Fibroblast of peridontal ligament (primary cell): ENCODE data around the gene C19orf81.

Experiments
- DNase-seq: peaks from one replicate; pipeline ENCODE4 v3.0.0-alpha.2; 2010; ENCODE audit errors: extremely low read depth

The C19orf81 gene

DNA sequence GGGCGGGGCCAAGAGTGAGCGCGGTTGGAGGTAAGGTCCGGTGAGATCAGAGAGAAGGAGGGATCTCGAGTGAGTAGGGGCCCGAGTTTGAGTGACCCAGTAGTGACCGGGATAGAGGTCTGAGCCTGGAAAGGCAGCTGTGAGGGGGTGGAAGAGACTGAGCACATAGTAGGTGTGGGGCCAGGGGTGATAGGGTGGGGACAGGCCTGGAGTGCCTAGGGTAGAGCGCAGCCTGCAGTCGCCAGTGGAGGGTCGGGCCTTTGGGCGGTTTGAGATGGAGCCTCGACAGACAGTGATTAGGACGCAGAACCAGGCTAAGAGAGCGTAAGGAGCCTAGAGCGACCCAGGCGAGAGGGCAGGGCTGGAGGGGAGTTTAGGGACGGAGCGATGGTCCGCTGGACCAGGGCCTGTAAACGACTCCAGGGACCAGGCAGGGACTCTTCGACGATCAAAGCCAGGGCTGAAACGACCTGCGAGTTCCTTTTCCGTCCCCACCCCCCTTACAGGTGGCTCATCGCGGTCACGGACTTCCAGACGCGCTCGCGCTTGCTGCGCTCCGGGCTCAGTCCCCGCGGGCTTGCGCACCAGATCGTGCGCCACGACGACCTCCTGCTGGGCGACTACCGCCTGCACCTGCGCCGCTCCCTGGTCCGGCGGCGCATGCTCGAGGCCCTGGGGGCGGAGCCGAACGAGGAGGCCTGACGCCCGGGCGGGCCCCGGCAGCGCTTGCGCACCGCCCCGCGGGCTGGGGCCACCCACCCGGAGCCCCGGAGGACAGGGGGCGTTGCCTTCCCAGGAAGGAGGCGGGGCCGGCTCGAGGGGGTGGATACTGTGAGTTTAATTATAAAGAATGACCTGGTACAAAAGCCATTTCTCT is 9.4 kb downstream of the C19orf81 start:
- peak; percentile 5 for DNase-seq

DNA sequence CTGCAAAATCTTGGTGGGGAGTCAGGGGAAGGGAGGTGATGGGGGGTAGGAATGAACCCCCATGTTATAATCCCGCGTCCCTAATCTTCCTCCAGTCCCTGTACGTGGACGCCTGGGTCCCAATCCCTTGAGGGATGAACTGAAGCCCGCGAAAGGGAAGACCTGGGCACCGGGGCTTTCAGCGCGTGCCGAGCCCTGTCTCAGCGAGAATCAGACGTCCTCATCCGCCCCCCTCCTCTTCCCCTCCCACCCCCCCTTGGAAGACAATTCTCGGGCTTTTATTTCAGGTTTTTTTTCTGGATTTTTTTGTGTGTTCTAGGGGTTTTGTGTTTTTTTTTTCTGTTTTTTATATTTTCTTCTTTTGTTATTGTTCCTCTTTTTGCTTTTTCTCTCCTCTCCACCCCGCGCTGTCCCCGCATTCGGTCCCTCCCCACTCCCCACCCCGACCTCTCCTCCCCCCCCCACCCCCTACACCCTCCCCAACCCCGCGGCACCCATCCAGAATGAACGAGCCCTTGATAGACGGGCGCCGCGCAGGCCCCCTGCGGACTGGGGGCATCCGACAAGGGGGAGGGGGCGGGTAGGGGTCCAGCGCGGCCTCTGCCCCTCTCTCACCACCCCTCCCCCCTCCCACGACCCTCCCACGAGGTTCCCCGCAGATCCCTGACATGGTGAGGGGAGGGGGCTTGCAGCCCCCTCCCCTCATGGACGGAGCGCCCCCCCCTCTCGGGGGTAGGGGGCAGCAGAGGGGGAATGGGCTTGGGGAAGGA is 10.3 kb downstream of the C19orf81 start:
- no peak for DNase-seq

DNA sequence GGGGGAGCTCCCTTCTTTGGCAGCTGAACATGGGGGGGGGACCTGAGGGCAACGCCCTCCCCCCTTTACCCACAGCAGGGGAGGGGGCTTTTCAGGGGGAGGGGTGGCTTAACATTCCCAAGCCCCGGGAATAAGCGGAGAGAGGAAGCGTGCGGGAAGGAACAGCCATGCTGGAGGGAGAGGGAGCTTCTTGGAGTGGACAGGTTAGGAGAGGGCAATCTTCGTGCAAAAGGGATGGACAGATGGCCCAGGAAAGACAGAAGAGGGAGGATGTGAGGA is 10.8 kb downstream of the C19orf81 start:
- no peak for DNase-seq

DNA sequence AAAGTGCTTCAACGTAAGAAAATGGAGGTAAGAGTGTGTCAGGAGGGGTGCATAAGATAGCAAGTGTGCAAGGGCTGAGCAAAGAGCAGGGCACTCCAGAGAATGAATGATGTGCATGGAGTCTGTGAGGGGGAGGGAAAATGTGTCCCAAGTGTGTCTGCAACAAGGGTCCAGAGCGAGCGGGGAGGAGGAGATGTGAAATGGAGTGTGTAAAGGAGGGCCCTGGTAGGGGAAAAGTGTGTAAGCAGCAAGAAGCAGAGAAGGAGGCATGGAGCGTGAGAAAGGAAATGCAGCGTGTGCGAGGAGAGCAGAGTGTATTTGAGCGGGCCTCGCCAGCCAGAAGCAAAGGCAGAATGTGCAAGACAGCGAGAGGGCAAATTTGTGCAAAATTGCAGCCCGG is 11.8 kb downstream of the C19orf81 start:
- no peak for DNase-seq

DNA sequence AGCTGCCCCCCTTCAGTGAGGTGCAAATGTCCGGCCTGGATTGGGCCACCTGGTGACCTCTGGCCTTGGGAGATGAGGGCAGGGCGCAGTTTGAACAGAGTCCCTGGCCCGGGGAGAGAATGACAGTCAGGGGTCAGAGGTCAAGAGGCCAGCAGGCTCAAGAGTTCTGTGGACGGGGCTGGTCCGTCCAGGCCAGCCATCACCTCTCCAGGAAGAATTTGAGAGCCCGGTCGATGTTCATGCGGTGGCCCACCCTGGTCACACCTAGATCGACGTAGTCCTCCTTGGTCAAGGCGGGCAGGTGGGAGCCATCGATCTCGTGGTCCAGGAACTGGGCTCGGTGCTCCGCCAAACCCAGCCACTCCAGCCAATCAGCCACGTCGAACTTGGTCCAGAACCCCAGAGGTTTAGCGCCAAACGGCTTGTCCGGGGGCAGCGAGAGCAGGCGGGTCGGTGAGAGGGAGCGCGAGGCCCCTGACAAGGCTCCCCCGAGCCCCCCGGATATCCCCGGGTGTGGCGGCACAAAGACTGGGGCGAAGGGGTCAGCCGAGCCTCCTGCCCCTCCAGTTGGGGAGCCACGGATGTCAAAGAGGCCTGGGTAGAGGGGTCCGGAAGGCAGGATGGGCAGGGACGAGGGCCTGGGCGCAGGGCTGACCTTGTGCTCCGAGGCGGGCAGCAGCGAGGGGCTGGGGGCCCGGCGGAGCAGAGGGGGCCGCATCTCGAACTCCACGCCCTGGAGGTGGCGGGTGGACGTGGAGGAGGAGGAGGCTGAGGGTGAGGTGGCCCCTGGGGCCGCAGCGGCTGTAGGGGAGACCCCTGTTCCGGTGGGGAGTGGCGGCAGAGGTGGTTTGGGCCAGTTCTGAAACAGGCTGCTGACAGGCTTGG is 12.8 kb downstream of the C19orf81 start:
- DNase-seq, result no peak

DNA sequence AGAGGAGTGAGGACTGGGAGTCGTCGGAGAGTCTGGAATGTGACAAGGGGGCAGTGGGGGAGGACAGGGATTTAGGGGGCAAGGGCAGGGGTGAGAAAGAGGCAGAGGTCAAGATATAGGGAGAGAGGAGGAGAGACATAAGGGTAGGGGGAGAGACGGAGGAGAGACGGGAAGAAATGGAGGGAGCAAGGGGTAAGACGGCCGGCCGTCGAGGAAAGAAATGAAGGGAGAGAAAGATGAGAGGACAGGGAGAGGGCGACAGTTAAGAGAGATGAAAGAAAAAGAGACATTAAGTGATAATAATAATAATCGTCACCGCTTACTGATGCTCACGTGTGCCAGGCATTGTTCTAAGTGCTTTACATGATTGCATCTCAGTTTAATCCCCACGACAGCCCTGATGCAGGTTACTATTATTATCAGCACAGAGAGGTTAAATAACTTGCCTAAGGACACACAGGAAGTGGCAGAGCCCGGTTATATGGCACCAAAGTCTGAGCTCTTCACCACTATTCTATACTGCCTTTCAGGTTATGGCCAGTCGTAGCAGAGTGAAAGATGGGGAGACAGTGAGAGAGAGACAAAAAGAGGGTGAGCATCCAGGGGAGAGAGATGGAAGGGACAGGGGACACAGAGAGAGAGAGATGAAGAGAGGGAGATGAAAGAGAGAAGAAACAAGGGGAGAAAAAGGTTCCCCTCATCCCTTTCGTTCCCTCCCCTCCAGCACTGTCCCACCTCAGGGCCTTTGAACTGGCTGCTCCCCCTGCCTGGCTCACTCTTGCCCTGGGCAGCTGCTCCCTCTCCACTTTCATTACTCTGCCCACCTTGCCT is 13.6 kb downstream of the C19orf81 start:
- DNase-seq, result no peak

DNA sequence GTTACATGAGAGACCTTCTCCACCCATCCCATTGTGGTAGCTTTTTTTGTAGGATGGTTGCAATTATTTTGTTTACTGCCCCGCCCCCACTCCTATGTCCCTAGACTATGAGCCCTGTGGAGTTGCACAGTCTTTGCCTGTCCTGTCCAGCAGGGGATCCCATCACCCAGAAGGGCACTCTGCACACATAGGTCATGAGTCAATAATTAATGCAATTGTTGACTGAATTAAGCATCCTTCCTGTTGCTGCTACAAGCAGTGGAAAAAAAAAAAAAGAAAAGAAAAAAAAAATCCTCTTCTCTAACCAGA is 14.2 kb downstream of the C19orf81 start:
- DNase-seq, result no peak

DNA sequence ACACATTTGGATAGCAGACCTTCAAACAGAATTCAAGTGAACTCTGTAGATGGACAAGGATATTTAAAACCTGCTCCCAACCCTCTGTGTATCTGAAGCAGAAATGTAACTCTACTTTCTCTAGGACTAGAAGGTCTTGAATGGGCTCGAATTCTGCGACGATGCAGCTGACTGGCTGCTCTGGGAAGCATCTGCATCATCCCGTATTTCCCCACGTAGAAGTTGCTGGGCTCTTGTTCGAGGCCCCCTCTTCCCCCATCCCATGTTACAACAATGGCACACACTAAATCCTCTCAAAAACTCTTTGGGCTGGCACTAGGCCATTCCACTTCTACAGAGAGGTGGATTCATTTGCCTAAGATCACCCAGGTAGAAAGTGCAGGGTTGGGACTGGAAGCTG is 15.0 kb downstream of the C19orf81 start:
- no peak for DNase-seq

DNA sequence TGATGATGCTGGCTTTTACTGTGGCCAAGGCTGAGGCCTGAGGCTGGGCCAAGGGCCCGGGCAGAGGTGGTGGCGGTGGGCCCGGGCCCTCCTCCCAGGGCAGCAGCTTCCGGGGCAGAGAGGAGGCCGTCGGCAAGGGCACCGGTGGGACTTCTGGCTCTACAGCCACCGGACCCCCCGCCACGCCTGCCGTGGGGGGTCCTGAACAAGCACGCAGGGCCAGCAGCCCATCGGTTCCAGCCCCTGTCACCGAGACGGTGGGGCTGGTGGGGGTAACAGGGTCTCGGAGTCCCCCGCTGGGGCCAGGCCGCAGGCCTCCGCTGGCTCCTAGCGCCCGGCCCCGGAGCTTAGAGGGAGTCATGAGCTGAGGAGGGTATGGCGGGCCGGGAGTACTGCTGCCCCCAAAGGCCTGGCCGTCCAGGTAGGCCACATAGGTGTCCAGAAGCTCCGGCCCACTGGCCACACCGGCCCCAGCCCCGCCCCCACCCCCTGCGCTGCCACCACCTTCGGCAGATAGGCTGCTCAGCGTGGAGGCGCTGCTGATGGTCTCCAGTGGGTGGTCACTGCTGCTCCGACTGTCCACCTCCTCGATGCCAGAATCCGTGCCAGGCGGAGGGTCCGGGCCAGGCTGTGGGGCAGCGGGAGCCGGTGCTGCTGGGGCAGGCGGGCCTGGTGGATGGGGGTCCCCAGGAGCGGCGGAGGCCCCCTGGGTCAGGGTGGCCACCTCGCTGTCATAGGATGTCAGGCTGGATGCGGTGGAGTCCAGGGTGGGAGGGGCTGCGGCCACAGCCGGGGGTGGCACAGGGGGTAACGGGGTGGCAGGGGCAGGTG is 17.3 kb downstream of the C19orf81 start:
- no peak for DNase-seq

DNA sequence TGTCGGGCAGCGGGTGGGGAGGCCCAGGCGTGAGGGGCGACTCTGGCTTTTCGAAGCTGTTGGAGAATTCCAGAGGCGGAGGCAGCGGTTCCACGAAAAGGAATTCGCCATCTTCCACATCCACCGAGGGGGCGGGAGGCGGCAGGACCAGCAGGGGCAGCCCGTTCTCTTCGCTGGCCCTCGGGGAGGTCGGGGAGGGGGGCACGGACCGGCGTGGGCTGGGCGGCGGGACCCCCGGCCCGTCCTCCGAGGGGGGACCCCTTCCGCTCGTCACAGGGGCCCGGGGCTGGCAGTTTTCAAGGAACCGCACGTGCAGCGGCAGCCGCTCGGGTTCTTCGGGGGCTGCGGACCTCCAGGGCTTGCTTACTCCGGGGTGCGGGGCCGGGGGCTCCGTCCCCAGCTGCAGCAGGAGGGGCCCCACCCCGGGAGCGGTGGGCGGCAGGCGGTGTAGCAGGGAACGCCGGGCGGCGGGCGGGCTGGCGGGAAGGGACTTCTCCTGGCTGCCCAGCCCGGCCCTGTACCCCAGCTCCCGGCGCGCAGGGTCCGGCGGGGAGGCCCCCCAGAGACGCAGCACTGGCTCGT is 18.0 kb downstream of the C19orf81 start:
- no peak for DNase-seq

DNA sequence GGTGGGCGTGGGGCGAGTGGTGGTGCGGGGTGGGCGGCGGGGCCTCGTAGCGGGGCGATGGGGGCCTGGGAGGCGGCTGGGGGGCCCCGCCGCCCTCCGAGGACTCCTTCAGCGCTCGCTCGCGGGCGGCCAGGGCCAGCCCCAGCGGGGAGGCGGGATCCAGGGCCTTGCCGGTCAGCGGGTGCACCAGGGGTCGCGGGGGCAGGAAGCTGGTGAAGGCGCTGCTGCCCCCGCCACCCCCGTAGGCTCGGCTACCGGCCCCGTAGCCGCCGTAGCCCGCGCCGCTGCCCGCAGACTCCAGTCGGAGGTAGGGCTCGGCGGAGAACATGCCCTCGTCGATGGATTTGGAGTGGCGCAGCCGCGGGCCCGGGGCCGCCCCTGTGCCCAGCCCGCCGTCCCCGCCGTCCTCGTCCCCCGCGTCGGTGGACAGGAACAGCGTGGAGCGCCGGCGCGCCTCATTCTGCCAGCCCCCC is 18.6 kb downstream of the C19orf81 start:
- no peak for DNase-seq

DNA sequence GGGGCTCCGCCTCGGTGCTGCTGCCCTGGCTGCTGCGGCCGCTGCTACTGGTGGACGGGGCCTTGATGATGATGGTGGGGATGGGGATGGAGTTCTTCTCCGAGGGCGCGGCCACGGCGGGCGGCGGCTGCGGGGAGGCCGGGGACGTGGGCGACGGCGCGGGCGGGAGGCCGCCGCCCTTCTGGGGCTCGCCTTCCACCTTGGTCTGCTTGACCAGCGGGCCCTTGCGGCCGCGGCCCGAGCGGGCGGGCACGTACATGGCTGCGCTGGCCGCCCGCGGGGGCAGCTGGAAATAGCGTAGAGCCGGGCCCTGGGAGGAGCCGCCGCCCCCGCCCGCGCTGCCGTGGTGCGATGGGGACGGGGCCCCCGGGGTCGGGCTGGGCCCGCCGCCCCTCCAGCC is 19.2 kb downstream of the C19orf81 start:
- no peak for DNase-seq

DNA sequence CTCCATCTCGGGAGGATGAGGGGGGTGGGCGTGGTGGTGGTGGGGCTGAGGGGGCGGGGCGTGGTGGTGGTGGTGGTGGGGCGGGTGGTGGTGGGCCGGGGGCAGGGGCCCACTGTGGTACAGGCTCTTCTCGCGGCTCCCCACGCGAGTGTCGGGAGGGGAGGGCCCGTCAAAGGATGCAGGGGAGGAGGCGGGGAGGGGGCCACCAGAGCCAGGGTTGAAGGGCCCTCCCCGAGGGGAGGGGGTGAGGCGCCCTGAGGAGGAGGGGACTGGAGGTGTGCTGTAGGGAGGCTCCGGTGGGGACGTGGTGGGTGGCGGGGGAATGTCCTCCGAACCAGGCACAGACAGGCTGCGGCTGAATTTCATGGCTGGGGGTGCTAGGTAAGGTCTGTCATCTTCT is 19.6 kb downstream of the C19orf81 start:
- DNase-seq, result no peak

DNA sequence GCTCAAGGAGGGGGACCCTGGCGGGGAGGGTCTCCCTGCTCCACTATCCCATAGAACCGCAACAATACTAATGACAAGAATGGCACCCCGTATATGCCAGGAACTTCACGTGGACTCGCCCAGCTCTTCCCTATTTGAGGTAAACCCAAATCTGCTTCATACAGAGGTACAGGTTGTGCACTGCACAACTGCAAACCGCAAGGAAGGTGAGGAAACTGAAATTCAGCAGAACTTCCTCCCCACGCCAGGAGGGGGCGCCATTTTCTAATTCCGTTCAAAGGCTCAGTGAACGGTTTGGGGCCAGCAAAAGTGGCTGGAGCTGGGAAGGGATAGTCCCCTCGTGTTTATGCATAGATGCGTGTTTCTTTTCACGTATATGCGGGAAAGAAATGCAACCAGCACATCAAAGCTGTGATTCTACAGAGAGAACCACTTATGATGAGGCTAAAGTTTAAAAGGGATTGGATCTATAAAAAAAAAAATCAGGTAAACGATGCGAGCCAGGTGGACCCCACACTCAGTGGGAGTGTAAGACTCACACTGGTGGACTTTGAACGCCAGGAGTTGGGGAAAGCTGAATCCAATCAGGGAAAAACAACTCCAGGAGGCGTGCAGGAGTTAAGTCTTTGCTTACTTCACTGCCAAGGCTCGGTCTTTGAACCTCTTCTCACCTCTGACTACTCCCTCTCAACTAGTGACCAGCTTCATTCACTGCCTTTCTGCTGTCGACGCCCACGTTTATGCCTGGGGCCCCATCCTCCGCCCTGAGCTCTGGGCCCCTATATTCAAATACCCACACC is 20.3 kb downstream of the C19orf81 start:
- DNase-seq, result peak; percentile 34

DNA sequence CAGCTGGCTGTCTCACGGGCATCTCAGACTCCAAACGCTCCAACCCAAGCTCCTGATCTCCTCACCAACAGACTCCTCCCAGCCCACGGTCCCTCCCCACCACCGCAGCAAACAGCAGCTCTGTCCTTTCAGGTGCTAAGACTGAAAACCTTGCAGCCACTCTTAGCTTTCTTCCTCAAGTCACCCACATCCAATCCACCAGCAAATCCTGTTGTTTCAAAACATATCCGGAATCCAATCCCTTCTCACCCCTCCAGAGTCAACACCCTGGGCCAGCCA is 20.8 kb downstream of the C19orf81 start:
- no peak for DNase-seq

DNA sequence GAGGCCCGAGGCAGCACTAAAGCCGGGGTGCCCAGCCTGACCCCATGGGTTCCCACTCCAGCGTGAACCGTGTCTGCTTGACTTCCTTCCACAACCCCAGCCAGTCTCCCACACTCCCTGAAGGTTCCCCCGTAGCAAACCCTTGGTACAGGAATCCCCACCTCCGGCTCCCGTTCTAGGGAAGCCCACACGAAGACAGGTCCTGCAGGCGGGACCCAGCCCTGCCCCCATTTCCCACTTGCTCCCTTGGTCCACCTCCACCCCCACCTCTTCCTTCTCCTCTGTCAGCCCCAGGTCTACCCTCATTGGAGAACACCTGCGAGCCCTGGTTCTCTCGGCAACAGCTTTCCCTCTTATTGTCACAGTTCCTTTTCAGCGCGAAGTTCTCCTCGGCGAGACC is 23.9 kb downstream of the C19orf81 start:
- no peak for DNase-seq

DNA sequence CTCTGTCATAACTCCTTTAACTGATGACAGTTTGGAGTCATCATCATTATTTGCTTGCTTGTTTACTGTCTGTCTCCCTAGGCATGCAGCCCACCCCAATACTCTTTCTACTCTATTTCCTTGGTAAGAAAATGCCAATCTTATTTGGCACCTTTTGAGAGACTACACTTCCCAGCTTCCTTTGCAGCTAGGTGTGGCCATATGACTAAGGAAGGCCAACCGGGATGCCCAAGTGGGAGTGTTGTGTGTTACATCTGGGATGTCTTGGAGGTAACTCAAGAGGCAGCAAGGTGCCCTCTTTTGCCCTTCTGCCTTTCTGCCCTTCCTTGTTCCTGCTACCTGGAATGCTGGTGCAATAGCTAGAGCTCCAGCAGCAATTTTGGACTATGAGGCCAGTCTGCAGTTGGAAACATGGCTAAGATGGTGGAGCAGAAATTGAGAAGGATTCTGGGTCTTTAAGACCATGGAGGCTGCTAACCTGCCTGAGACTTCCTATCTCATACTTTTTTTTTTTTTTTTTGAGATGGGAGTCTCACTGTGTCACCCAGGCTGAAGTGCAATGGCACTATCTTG is 27.5 kb downstream of the C19orf81 start:
- DNase-seq, result no peak

DNA sequence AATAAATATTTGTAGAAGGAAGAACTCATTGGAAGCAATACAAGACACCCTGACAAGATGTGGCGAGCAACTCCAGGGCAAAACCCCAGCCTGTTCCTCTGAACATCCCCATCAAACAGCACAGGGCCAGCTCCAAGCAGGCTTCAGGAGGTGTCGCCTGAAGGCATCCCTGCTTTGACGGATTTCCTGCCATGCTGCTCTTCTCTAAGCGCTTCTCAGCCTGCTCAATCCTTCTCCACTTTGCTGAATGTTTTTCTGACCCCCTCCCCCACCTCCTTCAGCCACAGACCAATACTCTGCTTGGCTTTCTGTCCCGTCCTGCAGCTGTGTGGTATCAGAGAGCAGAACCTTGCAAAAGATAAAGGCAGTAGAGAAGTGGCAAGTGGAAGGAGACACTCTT is 28.4 kb downstream of the C19orf81 start:
- no peak for DNase-seq

DNA sequence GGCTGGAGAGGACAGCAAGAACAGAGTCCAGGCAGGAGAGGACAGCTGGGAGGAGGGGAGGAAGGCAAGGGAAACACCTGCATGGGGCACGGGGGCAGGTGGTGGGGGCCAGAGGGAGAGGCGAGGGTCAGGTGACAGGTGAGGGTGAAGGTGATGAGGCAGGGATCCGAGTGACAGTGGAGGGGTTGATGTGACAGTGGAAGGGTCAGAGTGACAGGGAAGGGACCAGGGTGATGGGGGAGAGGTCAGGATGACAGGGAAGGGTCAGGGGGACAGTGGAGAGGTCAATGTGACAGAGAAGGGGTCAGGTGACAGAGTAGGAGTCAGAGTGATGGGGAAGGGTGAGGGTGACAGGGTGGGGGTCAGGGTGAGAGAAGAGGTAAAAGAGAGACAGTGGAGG is 29.1 kb downstream of the C19orf81 start:
- DNase-seq, result no peak
